Bladder microvascular endothelial cell (primary cell): ENCODE measurements around the gene JMJD7. TPM values are rescaled to one million over a fixed set of nuclear protein-coding genes. Genes with fewer than 3 reads are reported as not detected.

Source experiments
- total RNA-seq: library from RNA; depleted of rRNA; stranded (reverse); fragments of >200 nt; gene quantifications from 2 replicates; pipeline ENCODE4 v1.2.3, GENCODE V29; 2014

Gene JMJD7
- 0.65 and 3.1 TPM in 2 replicates for total RNA-seq

GRCh38 chr15:41827880-41828806 lies at the start of gene JMJD7:
Gene JMJD7 (plus strand): TSS chr15:41828092. CDS start chr15:41828125, 33 bp downstream.

GRCh38 chr15:41838400-41838897 lies 10.6 kb downstream of the JMJD7 start, which contains the start of gene PLA2G4B:
Gene PLA2G4B (plus strand): TSS chr15:41838847. CDS start chr15:41838914, 67 bp downstream.

Other genes with a start within 250 kb of the JMJD7 start
- gene MGA, start 167.7 kb upstream of the JMJD7 start, total RNA-seq: 19.3 and 67.4 TPM in 2 replicates
- 18.0 and 24.8 TPM in 2 replicates for gene MAPKBP1, start 53.6 kb upstream of the JMJD7 start, total RNA-seq
- gene PLA2G4B, start 10.8 kb downstream of the JMJD7 start, total RNA-seq: 0.16 and 1.7 TPM in 2 replicates
- gene SPTBN5, start 66.0 kb downstream of the JMJD7 start, total RNA-seq: 5.2 and 5.3 TPM in 2 replicates
- 92.9 and 130 TPM in 2 replicates for gene EHD4, start 144.5 kb downstream of the JMJD7 start, total RNA-seq
- gene PLA2G4E, start 192.9 kb downstream of the JMJD7 start, total RNA-seq: not detected in 2 replicates